Measurements from ENCODE around the gene ZFY.

The ZFY gene

GRCh38 chrY:2964814-2965213, 29.6 kb downstream of the ZFY start:
- no peaks in the 10 kb centered on the region for H3K9me3 ChIP-seq (ENCODE audit: insufficient read depth, low read length)
- no peaks in the 10 kb centered on the region for H3K79me2 ChIP-seq (ENCODE audit: insufficient read depth, low read length)
- TF ChIP-seq, protein P1, sequence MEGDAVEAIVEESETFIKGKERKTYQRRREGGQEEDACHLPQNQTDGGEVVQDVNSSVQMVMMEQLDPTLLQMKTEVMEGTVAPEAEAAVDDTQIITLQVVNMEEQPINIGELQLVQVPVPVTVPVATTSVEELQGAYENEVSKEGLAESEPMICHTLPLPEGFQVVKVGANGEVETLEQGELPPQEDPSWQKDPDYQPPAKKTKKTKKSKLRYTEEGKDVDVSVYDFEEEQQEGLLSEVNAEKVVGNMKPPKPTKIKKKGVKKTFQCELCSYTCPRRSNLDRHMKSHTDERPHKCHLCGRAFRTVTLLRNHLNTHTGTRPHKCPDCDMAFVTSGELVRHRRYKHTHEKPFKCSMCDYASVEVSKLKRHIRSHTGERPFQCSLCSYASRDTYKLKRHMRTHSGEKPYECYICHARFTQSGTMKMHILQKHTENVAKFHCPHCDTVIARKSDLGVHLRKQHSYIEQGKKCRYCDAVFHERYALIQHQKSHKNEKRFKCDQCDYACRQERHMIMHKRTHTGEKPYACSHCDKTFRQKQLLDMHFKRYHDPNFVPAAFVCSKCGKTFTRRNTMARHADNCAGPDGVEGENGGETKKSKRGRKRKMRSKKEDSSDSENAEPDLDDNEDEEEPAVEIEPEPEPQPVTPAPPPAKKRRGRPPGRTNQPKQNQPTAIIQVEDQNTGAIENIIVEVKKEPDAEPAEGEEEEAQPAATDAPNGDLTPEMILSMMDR (IDR thresholded peaks at IDR 0.05; ENCODE audit: insufficient read depth, low read length, poor library complexity, severe bottlenecking) = no peak
- TF ChIP-seq EZH2phosphoT487 (conservative IDR thresholded peaks at IDR 0.05; ENCODE audit: low read length) = no peak
- H3K4me3 ChIP-seq (ENCODE audit: insufficient read depth, low read length, poor library complexity, severe bottlenecking) = no peak overlapping the region
- no peak overlapping the region for H3K9ac ChIP-seq (ENCODE audit: low read length)
- H2AFZ ChIP-seq (ENCODE audit: low read depth, low read length, severe bottlenecking) = no peak overlapping the region
- no peak overlapping the region for H3K4me2 ChIP-seq (ENCODE audit: low read depth, low read length, poor library complexity, severe bottlenecking)
- H3K27ac ChIP-seq (ENCODE audit: low read depth, low read length) = no peak overlapping the region
- H3K9me2 ChIP-seq (replicated peaks; ENCODE audit: insufficient read depth, low read length) = no peaks in the 10 kb centered on the region
- no peaks in the 10 kb centered on the region for H4K20me1 ChIP-seq (ENCODE audit: low read depth, low read length)
- no peaks in the 10 kb centered on the region for H3K27me3 ChIP-seq (ENCODE audit: low read length)
- H3K36me3 ChIP-seq (ENCODE audit: low read length) = no peaks in the 10 kb centered on the region
- no peaks in the 10 kb centered on the region for H3F3A ChIP-seq (ENCODE audit: insufficient read depth)

GRCh38 chrY:2965629-2966028, 30.4 kb downstream of the ZFY start:
- H3K9me3 ChIP-seq (ENCODE audit: insufficient read depth, low read length) = no peaks in the 10 kb centered on the region
- H3K9me2 ChIP-seq (replicated peaks; ENCODE audit: insufficient read depth, low read length) = no peaks in the 10 kb centered on the region
- H2AFZ ChIP-seq (ENCODE audit: low read depth, low read length, severe bottlenecking) = no peak overlapping the region
- H3K9ac ChIP-seq (ENCODE audit: low read length) = no peak overlapping the region
- H3K79me2 ChIP-seq (ENCODE audit: insufficient read depth, low read length) = no peaks in the 10 kb centered on the region
- H3F3A ChIP-seq (ENCODE audit: insufficient read depth) = no peaks in the 10 kb centered on the region
- H3K4me2 ChIP-seq (ENCODE audit: low read depth, low read length, poor library complexity, severe bottlenecking) = no peak overlapping the region
- no peak for TF ChIP-seq EZH2phosphoT487 (conservative IDR thresholded peaks at IDR 0.05; ENCODE audit: low read length)
- TF ChIP-seq, protein P1 (IDR thresholded peaks at IDR 0.05; ENCODE audit: insufficient read depth, low read length, poor library complexity, severe bottlenecking) = no peak
- no peak overlapping the region for H3K27ac ChIP-seq (ENCODE audit: low read depth, low read length)
- no peak overlapping the region for H3K4me3 ChIP-seq (ENCODE audit: insufficient read depth, low read length, poor library complexity, severe bottlenecking)
- no peaks in the 10 kb centered on the region for H3K27me3 ChIP-seq (ENCODE audit: low read length)
- no peaks in the 10 kb centered on the region for H3K36me3 ChIP-seq (ENCODE audit: low read length)
- no peaks in the 10 kb centered on the region for H4K20me1 ChIP-seq (ENCODE audit: low read depth, low read length)

GRCh38 chrY:2969561-2969960, 34.4 kb downstream of the ZFY start:
- H3K36me3 ChIP-seq (ENCODE audit: low read length) = no peaks in the 10 kb centered on the region
- H3K27ac ChIP-seq (ENCODE audit: low read depth, low read length) = no peak overlapping the region
- H3K79me2 ChIP-seq (ENCODE audit: insufficient read depth, low read length) = no peaks in the 10 kb centered on the region
- H3K27me3 ChIP-seq (ENCODE audit: low read length) = no peaks in the 10 kb centered on the region
- no peaks in the 10 kb centered on the region for H3K9me3 ChIP-seq (ENCODE audit: insufficient read depth, low read length)
- H3F3A ChIP-seq (ENCODE audit: insufficient read depth) = no peaks in the 10 kb centered on the region
- TF ChIP-seq EZH2phosphoT487 (conservative IDR thresholded peaks at IDR 0.05; ENCODE audit: low read length) = no peak
- TF ChIP-seq, protein P1 (IDR thresholded peaks at IDR 0.05; ENCODE audit: insufficient read depth, low read length, poor library complexity, severe bottlenecking) = no peak
- H2AFZ ChIP-seq (ENCODE audit: low read depth, low read length, severe bottlenecking) = no peak overlapping the region
- H3K4me3 ChIP-seq (ENCODE audit: insufficient read depth, low read length, poor library complexity, severe bottlenecking) = no peak overlapping the region
- H3K4me2 ChIP-seq (ENCODE audit: low read depth, low read length, poor library complexity, severe bottlenecking) = no peak overlapping the region
- no peaks in the 10 kb centered on the region for H3K9me2 ChIP-seq (replicated peaks; ENCODE audit: insufficient read depth, low read length)
- H4K20me1 ChIP-seq (ENCODE audit: low read depth, low read length) = no peaks in the 10 kb centered on the region
- no peak overlapping the region for H3K9ac ChIP-seq (ENCODE audit: low read length)
